A673 (cell line): Measurements from ENCODE around the gene PRRG1.

Experiments used
- EZH2 ChIP-seq: fragments of 200-600 bp; sonication (generic); IDR thresholded peaks from 2 replicates; pipeline ENCODE4 v1.6.1; 2017; ENCODE audit warnings: borderline replicate concordance, low read depth, mild to moderate bottlenecking, mixed read lengths, antibody characterized with exemption, low read length; ENCODE audit not compliant: poor library complexity, severe bottlenecking
- TF ChIP-seq, protein P1 (sequence below): fragments of 300-800, 200-600 bp; sonication (generic); conservative IDR thresholded peaks from 2 replicates; pipeline ENCODE4 v1.5.1; 2017; ENCODE audit warnings: low read depth, mild to moderate bottlenecking, antibody characterized with exemption, low read length, moderate library complexity, mixed read lengths

- TF ChIP-seq, protein P1, sequence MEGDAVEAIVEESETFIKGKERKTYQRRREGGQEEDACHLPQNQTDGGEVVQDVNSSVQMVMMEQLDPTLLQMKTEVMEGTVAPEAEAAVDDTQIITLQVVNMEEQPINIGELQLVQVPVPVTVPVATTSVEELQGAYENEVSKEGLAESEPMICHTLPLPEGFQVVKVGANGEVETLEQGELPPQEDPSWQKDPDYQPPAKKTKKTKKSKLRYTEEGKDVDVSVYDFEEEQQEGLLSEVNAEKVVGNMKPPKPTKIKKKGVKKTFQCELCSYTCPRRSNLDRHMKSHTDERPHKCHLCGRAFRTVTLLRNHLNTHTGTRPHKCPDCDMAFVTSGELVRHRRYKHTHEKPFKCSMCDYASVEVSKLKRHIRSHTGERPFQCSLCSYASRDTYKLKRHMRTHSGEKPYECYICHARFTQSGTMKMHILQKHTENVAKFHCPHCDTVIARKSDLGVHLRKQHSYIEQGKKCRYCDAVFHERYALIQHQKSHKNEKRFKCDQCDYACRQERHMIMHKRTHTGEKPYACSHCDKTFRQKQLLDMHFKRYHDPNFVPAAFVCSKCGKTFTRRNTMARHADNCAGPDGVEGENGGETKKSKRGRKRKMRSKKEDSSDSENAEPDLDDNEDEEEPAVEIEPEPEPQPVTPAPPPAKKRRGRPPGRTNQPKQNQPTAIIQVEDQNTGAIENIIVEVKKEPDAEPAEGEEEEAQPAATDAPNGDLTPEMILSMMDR, result no peak
- TF ChIP-seq EZH2, result no peak
Observed at GRCh38 chrX:37364666-37365065, 15.5 kb downstream of the PRRG1 start.
